Uterus (tissue), 2 donors: ENCODE results near the gene HSCB.

ENCODE experiments used
- CTCF ChIP-seq, 4 experiments: fragments of 200-600 bp in 2 of 4; fragments of 450-650 bp in 2 of 4; sonication (generic) in 2 of 4; IDR thresholded peaks; one replicate each; pipeline ENCODE4 v1.5.1; 2016 to 2019; ENCODE audit warnings: antibody characterized with exemption in 4 of 4, mild to moderate bottlenecking in 2 of 4, moderate library complexity in 1 of 4
- POLR2A ChIP-seq, 2 donors: fragments of 450-650 bp; IDR thresholded peaks; one replicate each; pipeline ENCODE4 v1.6.1; 2016; ENCODE audit warnings: antibody characterized with exemption in 2 of 2, mild to moderate bottlenecking in 1 of 2, moderate library complexity in 1 of 2

GRCh38 chr22:28802595-28803123 lies 60.8 kb downstream of the HSCB start:
- peak in 1 of 4 experiments; percentile 5 for TF ChIP-seq CTCF (IDR thresholded peaks at IDR 0.05)
- TF ChIP-seq POLR2A (IDR thresholded peaks at IDR 0.05) = no peak
